Adrenal gland (tissue), 12 donors: ENCODE measurements around the gene EHD1. TPM values are rescaled to one million over a fixed set of nuclear protein-coding genes. Genes with fewer than 3 reads are reported as not detected.

Experiments used
- DNase-seq, 7 donors: peaks; one replicate each; pipeline ENCODE4 v3.0.0-alpha.2; 2019 to 2020
- H3K27ac ChIP-seq, 5 donors: fragments of 200-600 bp; sonication (generic) in 4 of 5; 1 replicate in 3 of 5; 2 replicates in 2 of 5; pipeline versions ENCODE4 v1.5.1 to v1.8.0; 2016 to 2020; ENCODE audit warnings: mild to moderate bottlenecking in 1 of 5
- H3K27me3 ChIP-seq: fragments of 200-600 bp; 2 replicates; pipeline ENCODE4 v1.8.0; 2021
- H3K36me3 ChIP-seq, 2 donors: fragments of 200-600 bp; replicated peaks in 1 of 2; 1 replicate in 1 of 2; 2 replicates in 1 of 2; pipeline versions ENCODE4 v1.5.1 to v1.8.0; 2018 to 2022
- H3K4me1 ChIP-seq, 2 donors: fragments of 200-600 bp; replicated peaks in 1 of 2; 1 replicate in 1 of 2; 2 replicates in 1 of 2; pipeline versions ENCODE4 v1.5.1 to v1.8.0; 2018 to 2021
- H3K4me3 ChIP-seq, 4 donors: fragments of 200-600 bp; sonication (generic) in 3 of 4; one replicate each; pipeline ENCODE4 v1.5.1; 2016 to 2018
- H3K9me3 ChIP-seq, 3 donors: fragments of 200-600 bp; sonication (generic) in 1 of 3; replicated peaks in 1 of 3; 1 replicate in 2 of 3; 2 replicates in 1 of 3; pipeline versions ENCODE4 v1.5.1 to v1.8.0; 2016 to 2021
- CTCF ChIP-seq, 6 experiments: fragments of 450-650 bp in 4 of 6; fragments of 200-600 bp in 2 of 6; sonication (generic) in 1 of 6; IDR thresholded peaks; 1 replicate in 5 of 6; 2 replicates in 1 of 6; pipeline versions ENCODE4 v1.5.1 to v1.8.0; 2016 to 2021; ENCODE audit warnings: antibody characterized with exemption in 6 of 6, mild to moderate bottlenecking in 2 of 6, moderate library complexity in 1 of 6
- POLR2A ChIP-seq, 2 donors: fragments of 450-650 bp; IDR thresholded peaks; one replicate each; pipeline ENCODE4 v1.6.1; 2017; ENCODE audit warnings: antibody characterized with exemption in 2 of 2, mild to moderate bottlenecking in 2 of 2, moderate library complexity in 1 of 2
- WGBS, 4 donors: extraction: QIAGEN DNeasy Blood & Tissue Kit in 2 of 4; methylation state at CpG; one replicate each; pipeline versions ENCODE4 v1.1.5 to v1.1.7; 2013 to 2017; 5-methylcytosine and 5-hydroxymethylcytosine counted together
- intact Hi-C, 2 donors: fragments of 100-400 bp; cut with DNase I; formaldehyde crosslinking; loops; one replicate each; pipeline versions ENCODE4 v1.14.1 to v1.15.0; 2022 to 2023
- polyA plus RNA-seq, 3 donors: library from polyadenylated mRNA; stranded (reverse); fragments of 200-250 nt in 2 of 3; fragments of 350-450 nt in 1 of 3; fragmentation: Illumina TruSeq in 1 of 3; extraction: RNeasy Lipid Tissue Mini Kit (QIAGEN cat#74804) in 1 of 3; gene quantifications; one replicate each; pipeline ENCODE4 v1.2.3, GENCODE V29; 2013 to 2014
- total RNA-seq, 9 donors: library from RNA; depleted of rRNA in 4 of 9; stranded (reverse); fragments of >200 nt in 4 of 9; fragments of 120-200 nt in 1 of 9; fragmentation: NEBNext Ultra II Directional in 1 of 9; extraction: Animal tissue kit (Norgen Biotek cat#: 25700) in 1 of 9; gene quantifications; one replicate each; pipeline versions ENCODE4 v1.1.0 to v1.2.4, GENCODE V29; 2013 to 2023
- donor health status: healthy with polysubstance abuse.
- donor health status: Bipolar disorder and iron deficiency.
- donor health status: DM: yes; HTN: yes; CAD: no.
- donor health status: DM: no; HTN: no; CAD: no.
- donor health status: DM: no; HTN: no; CAD: no.
- donor health status: DM: yes; HTN: yes; CAD: no.

Gene EHD1
- total and polyA plus RNA-seq, 12 donors: 14.3 to 107 (median 52.9) TPM

GRCh38 chr11:64845129-64845775 lies 33.2 kb downstream of the EHD1 start:
- no peak for DNase-seq
- Histone ChIP-seq H3K4me3 (peak overlapping the region in 2 of 4 donors; percentile 16 to 74), H3K36me3 (no peaks in the 10 kb centered on the region), H3K9me3 (no peaks in the 10 kb centered on the region), H3K27me3 (no peaks in the 10 kb centered on the region), H3K27ac (peak overlapping the region in 2 of 5 donors; percentile 54 to 82), H3K4me1 (peaks cover 17 to 22% of the 10 kb centered on the region in 2 donors)
- TF ChIP-seq CTCF (IDR thresholded peaks at IDR 0.05) (no peak), POLR2A (IDR thresholded peaks at IDR 0.05) (no peak)
- intact Hi-C loops: loop anchor here (5.0 to 10.0 kb wide), 3 partner anchors 47 to 170 kb away; partner anchors contain the start of genes ARL2 (in 1 of the 2) and BATF2 (in 1 of the 2)
- WGBS, 4 donors: 23 to 45% (median 25%) methylated on average over 4 to 9 of the region's 9 CpGs

- Histone ChIP-seq H3K9me3 (no peaks in the 10 kb centered on the region), H3K36me3 (no peaks in the 10 kb centered on the region), H3K4me3 (peak within 1 kb of the TSS in 2 of 4 donors; percentile 16 to 74), H3K27ac (peak within 1 kb of the TSS in 3 of 5 donors; percentile 54 to 82 (median 56)), H3K4me1 (peaks cover 17 to 22% of the 10 kb centered on the region in 2 donors), H3K27me3 (no peaks in the 10 kb centered on the region)
- intact Hi-C loops: loop anchor here (5.0 to 10.0 kb wide), 3 partner anchors 48 to 170 kb away; partner anchors contain the start of genes ARL2 (in 1 of the 2) and BATF2 (in 1 of the 2)
- DNase-seq: peak in 3 of 7 donors; percentile 56 to 72 (median 63)
- TF ChIP-seq POLR2A (IDR thresholded peaks at IDR 0.05) (no peak), CTCF (IDR thresholded peaks at IDR 0.05) (peak in 5 of 6 experiments; percentile 28 to 70 (median 56))
- WGBS, 4 donors: 0 to 7% (median 2%) methylated on average over 2 to 96 of the region's 96 CpGs
These were observed 33.9 kb downstream of the EHD1 start, which contains the start of gene CDC42BPG for GRCh38 chr11:64844330-64845128. Gene CDC42BPG, minus strand, starts transcription at chr11:64844653. Its CDS starts 84 bp downstream, at chr11:64844569.

GRCh38 chr11:64843686-64844329 lies 34.6 kb downstream of the EHD1 start:
- WGBS, 4 donors: 49 to 62% (median 51%) methylated on average over 21 to 27 of the region's 27 CpGs
- H3K27me3 ChIP-seq: no peaks in the 10 kb centered on the region
- no peaks in the 10 kb centered on the region for H3K36me3 ChIP-seq
- TF ChIP-seq CTCF (IDR thresholded peaks at IDR 0.05) (no peak), POLR2A (IDR thresholded peaks at IDR 0.05) (no peak)
- peak overlapping the region in 2 of 4 donors; percentile 16 to 74 for H3K4me3 ChIP-seq
- intact Hi-C loops: loop anchor here (10.0 kb wide), 2 partner anchors 151 to 171 kb away; partner anchors contain the start of genes ARL2 (in 1 of the 2) and BATF2 (in 1 of the 2)
- peaks cover 17 to 22% of the 10 kb centered on the region in 2 donors for H3K4me1 ChIP-seq
- peak overlapping the region in 3 of 5 donors; percentile 54 to 82 (median 56) for H3K27ac ChIP-seq
- DNase-seq: no peak
- H3K9me3 ChIP-seq: no peaks in the 10 kb centered on the region
